Measurements from ENCODE around the gene CRB1.

The CRB1 gene

DNA sequence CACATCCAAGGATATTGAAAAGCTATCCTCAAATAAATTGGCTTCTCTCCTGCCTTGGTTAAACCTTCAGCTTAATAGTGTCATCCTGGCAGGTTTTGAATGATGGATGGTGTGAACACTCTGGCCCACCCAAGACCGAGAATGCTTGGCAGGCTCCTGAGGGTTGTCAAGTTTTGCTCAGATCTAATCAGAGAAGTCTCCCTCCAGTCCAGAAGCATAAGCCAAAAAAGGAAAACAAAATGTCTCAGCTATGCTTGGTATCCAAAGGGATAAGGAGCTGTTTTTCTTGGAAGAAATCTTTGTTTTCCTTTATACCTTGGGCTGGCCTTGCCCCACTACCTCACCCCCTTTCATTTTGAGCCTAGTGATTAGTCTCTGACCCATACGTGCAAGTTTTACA is 172.7 kb downstream of the CRB1 start:
- Histone ChIP-seq H3K4me3 (ENCODE audit: low read length, poor library complexity, severe bottlenecking) (no peak overlapping the region), H3K36me3 (ENCODE audit: insufficient read depth, low read length) (no peaks in the 10 kb centered on the region), H3K4me1 (ENCODE audit: insufficient read depth, low read length, poor library complexity, severe bottlenecking) (no peaks in the 10 kb centered on the region), H3K9me2 (replicated peaks; ENCODE audit: low read depth, low read length) (no peaks in the 10 kb centered on the region), H3K27me3 (ENCODE audit: insufficient read depth, low read length, poor library complexity, severe bottlenecking) (no peaks in the 10 kb centered on the region), H3K79me2 (ENCODE audit: insufficient read depth, low read length) (no peaks in the 10 kb centered on the region), H3F3A (ENCODE audit: low read depth) (no peaks in the 10 kb centered on the region), H3K4me2 (ENCODE audit: low read depth, low read length, poor library complexity, severe bottlenecking) (no peak overlapping the region), H4K20me1 (ENCODE audit: insufficient read depth, low read length, poor library complexity, severe bottlenecking) (no peaks in the 10 kb centered on the region), H3K9me3 (ENCODE audit: insufficient read depth, low read depth, low read length) (no peaks in the 10 kb centered on the region), H2AFZ (ENCODE audit: low read length) (no peak overlapping the region), H3K9ac (ENCODE audit: low read depth, low read length, poor library complexity, severe bottlenecking) (no peak overlapping the region)
- TF ChIP-seq EZH2phosphoT487 (IDR thresholded peaks at IDR 0.05; ENCODE audit: borderline replicate concordance) (no peak), CTCF (conservative IDR thresholded peaks at IDR 0.05; ENCODE audit: low read length) (no peak)

- Histone ChIP-seq H3K9ac (ENCODE audit: low read depth, low read length, poor library complexity, severe bottlenecking) (no peak overlapping the region), H3K36me3 (ENCODE audit: insufficient read depth, low read length) (no peaks in the 10 kb centered on the region), H3K4me3 (ENCODE audit: low read length, poor library complexity, severe bottlenecking) (no peak overlapping the region), H2AFZ (ENCODE audit: low read length) (no peak overlapping the region), H3K4me2 (ENCODE audit: low read depth, low read length, poor library complexity, severe bottlenecking) (no peak overlapping the region), H3F3A (ENCODE audit: low read depth) (no peaks in the 10 kb centered on the region), H3K9me2 (replicated peaks; ENCODE audit: low read depth, low read length) (no peaks in the 10 kb centered on the region), H3K79me2 (ENCODE audit: insufficient read depth, low read length) (no peaks in the 10 kb centered on the region), H3K9me3 (ENCODE audit: insufficient read depth, low read depth, low read length) (no peaks in the 10 kb centered on the region), H4K20me1 (ENCODE audit: insufficient read depth, low read length, poor library complexity, severe bottlenecking) (no peaks in the 10 kb centered on the region), H3K27me3 (ENCODE audit: insufficient read depth, low read length, poor library complexity, severe bottlenecking) (no peaks in the 10 kb centered on the region), H3K4me1 (ENCODE audit: insufficient read depth, low read length, poor library complexity, severe bottlenecking) (no peaks in the 10 kb centered on the region)
- TF ChIP-seq CTCF (conservative IDR thresholded peaks at IDR 0.05; ENCODE audit: low read length) = no peak
- TF ChIP-seq EZH2phosphoT487 (IDR thresholded peaks at IDR 0.05; ENCODE audit: borderline replicate concordance) = no peak
Measured at GRCh38 chr1:197441999-197442414, 174.0 kb downstream of the CRB1 start.

DNA sequence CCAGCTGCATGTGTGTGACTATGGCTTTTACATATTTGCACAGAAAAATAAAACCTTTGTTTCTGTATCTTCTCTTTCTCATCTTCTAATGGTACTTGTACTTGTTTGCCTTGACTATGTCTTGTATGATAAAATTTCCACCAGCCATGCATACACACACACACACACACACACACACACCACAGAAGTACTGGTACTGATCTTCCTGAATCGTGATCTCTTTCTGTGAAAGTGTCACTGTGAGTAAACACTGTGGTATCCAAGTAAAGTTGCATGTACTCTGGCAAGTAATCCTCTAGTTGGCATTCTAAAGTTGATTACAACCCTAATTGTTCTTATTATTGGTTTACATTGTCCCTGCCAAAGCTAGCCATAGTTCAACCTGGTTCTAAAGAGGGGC is 176.7 kb downstream of the CRB1 start:
- no peak for TF ChIP-seq EZH2phosphoT487 (IDR thresholded peaks at IDR 0.05; ENCODE audit: borderline replicate concordance)
- no peak for TF ChIP-seq CTCF (conservative IDR thresholded peaks at IDR 0.05; ENCODE audit: low read length)
- no peaks in the 10 kb centered on the region for H3K27me3 ChIP-seq (ENCODE audit: insufficient read depth, low read length, poor library complexity, severe bottlenecking)
- H3K79me2 ChIP-seq (ENCODE audit: insufficient read depth, low read length) = no peaks in the 10 kb centered on the region
- H3F3A ChIP-seq (ENCODE audit: low read depth) = no peaks in the 10 kb centered on the region
- no peaks in the 10 kb centered on the region for H4K20me1 ChIP-seq (ENCODE audit: insufficient read depth, low read length, poor library complexity, severe bottlenecking)
- H3K9ac ChIP-seq (ENCODE audit: low read depth, low read length, poor library complexity, severe bottlenecking) = no peak overlapping the region
- no peaks in the 10 kb centered on the region for H3K9me2 ChIP-seq (replicated peaks; ENCODE audit: low read depth, low read length)
- H3K4me1 ChIP-seq (ENCODE audit: insufficient read depth, low read length, poor library complexity, severe bottlenecking) = no peaks in the 10 kb centered on the region
- no peaks in the 10 kb centered on the region for H3K9me3 ChIP-seq (ENCODE audit: insufficient read depth, low read depth, low read length)
- H3K4me2 ChIP-seq (ENCODE audit: low read depth, low read length, poor library complexity, severe bottlenecking) = no peak overlapping the region
- no peak overlapping the region for H3K4me3 ChIP-seq (ENCODE audit: low read length, poor library complexity, severe bottlenecking)
- no peaks in the 10 kb centered on the region for H3K36me3 ChIP-seq (ENCODE audit: insufficient read depth, low read length)
- peak overlapping the region; percentile 42; the same call in 1 of the 2 replicates for H2AFZ ChIP-seq (ENCODE audit: low read length)

Data from Loucy (cell line).